ENCODE results near the gene BICC1.

The BICC1 gene

GRCh38 chr10:58696736-58697135 is 184.1 kb downstream of the BICC1 start:
- Histone ChIP-seq H4K20me1 (ENCODE audit: insufficient read depth, low read length, poor library complexity, severe bottlenecking) (no peaks in the 10 kb centered on the region), H3F3A (ENCODE audit: low read depth) (no peaks in the 10 kb centered on the region), H3K9me3 (ENCODE audit: insufficient read depth, low read depth, low read length) (no peaks in the 10 kb centered on the region), H3K79me2 (ENCODE audit: insufficient read depth, low read length) (no peaks in the 10 kb centered on the region), H3K4me3 (ENCODE audit: low read length, poor library complexity, severe bottlenecking) (no peak overlapping the region), H3K36me3 (ENCODE audit: insufficient read depth, low read length) (no peaks in the 10 kb centered on the region), H3K9ac (ENCODE audit: low read depth, low read length, poor library complexity, severe bottlenecking) (no peak overlapping the region), H3K4me1 (ENCODE audit: insufficient read depth, low read length, poor library complexity, severe bottlenecking) (no peaks in the 10 kb centered on the region), H2AFZ (ENCODE audit: low read length) (no peak overlapping the region), H3K4me2 (ENCODE audit: low read depth, low read length, poor library complexity, severe bottlenecking) (no peak overlapping the region), H3K27me3 (ENCODE audit: insufficient read depth, low read length, poor library complexity, severe bottlenecking) (no peaks in the 10 kb centered on the region), H3K9me2 (replicated peaks; ENCODE audit: low read depth, low read length) (no peaks in the 10 kb centered on the region)
- TF ChIP-seq EZH2phosphoT487 (IDR thresholded peaks at IDR 0.05; ENCODE audit: borderline replicate concordance), result no peak
- TF ChIP-seq, protein P1, sequence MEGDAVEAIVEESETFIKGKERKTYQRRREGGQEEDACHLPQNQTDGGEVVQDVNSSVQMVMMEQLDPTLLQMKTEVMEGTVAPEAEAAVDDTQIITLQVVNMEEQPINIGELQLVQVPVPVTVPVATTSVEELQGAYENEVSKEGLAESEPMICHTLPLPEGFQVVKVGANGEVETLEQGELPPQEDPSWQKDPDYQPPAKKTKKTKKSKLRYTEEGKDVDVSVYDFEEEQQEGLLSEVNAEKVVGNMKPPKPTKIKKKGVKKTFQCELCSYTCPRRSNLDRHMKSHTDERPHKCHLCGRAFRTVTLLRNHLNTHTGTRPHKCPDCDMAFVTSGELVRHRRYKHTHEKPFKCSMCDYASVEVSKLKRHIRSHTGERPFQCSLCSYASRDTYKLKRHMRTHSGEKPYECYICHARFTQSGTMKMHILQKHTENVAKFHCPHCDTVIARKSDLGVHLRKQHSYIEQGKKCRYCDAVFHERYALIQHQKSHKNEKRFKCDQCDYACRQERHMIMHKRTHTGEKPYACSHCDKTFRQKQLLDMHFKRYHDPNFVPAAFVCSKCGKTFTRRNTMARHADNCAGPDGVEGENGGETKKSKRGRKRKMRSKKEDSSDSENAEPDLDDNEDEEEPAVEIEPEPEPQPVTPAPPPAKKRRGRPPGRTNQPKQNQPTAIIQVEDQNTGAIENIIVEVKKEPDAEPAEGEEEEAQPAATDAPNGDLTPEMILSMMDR (conservative IDR thresholded peaks at IDR 0.05; ENCODE audit: low read length), result no peak

- no peaks in the 10 kb centered on the region for H4K20me1 ChIP-seq (ENCODE audit: insufficient read depth, low read length, poor library complexity, severe bottlenecking)
- no peak overlapping the region for H3K9ac ChIP-seq (ENCODE audit: low read depth, low read length, poor library complexity, severe bottlenecking)
- H3K27me3 ChIP-seq (ENCODE audit: insufficient read depth, low read length, poor library complexity, severe bottlenecking), result no peaks in the 10 kb centered on the region
- no peaks in the 10 kb centered on the region for H3K79me2 ChIP-seq (ENCODE audit: insufficient read depth, low read length)
- TF ChIP-seq EZH2phosphoT487 (IDR thresholded peaks at IDR 0.05; ENCODE audit: borderline replicate concordance), result no peak
- TF ChIP-seq, protein P1 (conservative IDR thresholded peaks at IDR 0.05; ENCODE audit: low read length), result no peak
- no peak overlapping the region for H3K4me3 ChIP-seq (ENCODE audit: low read length, poor library complexity, severe bottlenecking)
- H3K4me1 ChIP-seq (ENCODE audit: insufficient read depth, low read length, poor library complexity, severe bottlenecking), result no peaks in the 10 kb centered on the region
- no peaks in the 10 kb centered on the region for H3K36me3 ChIP-seq (ENCODE audit: insufficient read depth, low read length)
- no peak overlapping the region for H2AFZ ChIP-seq (ENCODE audit: low read length)
- H3K4me2 ChIP-seq (ENCODE audit: low read depth, low read length, poor library complexity, severe bottlenecking), result no peak overlapping the region
- no peaks in the 10 kb centered on the region for H3K9me3 ChIP-seq (ENCODE audit: insufficient read depth, low read depth, low read length)
- H3K9me2 ChIP-seq (replicated peaks; ENCODE audit: low read depth, low read length), result no peaks in the 10 kb centered on the region
- H3F3A ChIP-seq (ENCODE audit: low read depth), result no peaks in the 10 kb centered on the region
Observed at GRCh38 chr10:58697691-58698090, 185.0 kb downstream of the BICC1 start.

- H3K9me2 ChIP-seq (replicated peaks; ENCODE audit: low read depth, low read length), result no peaks in the 10 kb centered on the region
- H3K4me2 ChIP-seq (ENCODE audit: low read depth, low read length, poor library complexity, severe bottlenecking), result no peak overlapping the region
- no peaks in the 10 kb centered on the region for H3F3A ChIP-seq (ENCODE audit: low read depth)
- no peak overlapping the region for H3K4me3 ChIP-seq (ENCODE audit: low read length, poor library complexity, severe bottlenecking)
- no peaks in the 10 kb centered on the region for H3K27me3 ChIP-seq (ENCODE audit: insufficient read depth, low read length, poor library complexity, severe bottlenecking)
- no peak overlapping the region for H3K9ac ChIP-seq (ENCODE audit: low read depth, low read length, poor library complexity, severe bottlenecking)
- no peaks in the 10 kb centered on the region for H3K9me3 ChIP-seq (ENCODE audit: insufficient read depth, low read depth, low read length)
- TF ChIP-seq EZH2phosphoT487 (IDR thresholded peaks at IDR 0.05; ENCODE audit: borderline replicate concordance), result no peak
- TF ChIP-seq, protein P1 (conservative IDR thresholded peaks at IDR 0.05; ENCODE audit: low read length), result no peak
- no peaks in the 10 kb centered on the region for H3K36me3 ChIP-seq (ENCODE audit: insufficient read depth, low read length)
- no peaks in the 10 kb centered on the region for H3K79me2 ChIP-seq (ENCODE audit: insufficient read depth, low read length)
- no peaks in the 10 kb centered on the region for H3K4me1 ChIP-seq (ENCODE audit: insufficient read depth, low read length, poor library complexity, severe bottlenecking)
- no peak overlapping the region for H2AFZ ChIP-seq (ENCODE audit: low read length)
- H4K20me1 ChIP-seq (ENCODE audit: insufficient read depth, low read length, poor library complexity, severe bottlenecking), result no peaks in the 10 kb centered on the region
Observed at GRCh38 chr10:58698777-58699356, 186.2 kb downstream of the BICC1 start.
